ENCODE data around the gene CDKAL1. TPM values are rescaled to one million over a fixed set of nuclear protein-coding genes. Genes with fewer than 3 reads are reported as not detected.

The CDKAL1 gene
- total and polyA plus RNA-seq, 3 experiments from 2014 or later, result 26.7 to 30.2 (median 29.6) TPM

GRCh38 chr6:20960067-20960466 is 425.8 kb downstream of the CDKAL1 start:
- no peaks in the 10 kb centered on the region for H3K4me1 Mint-ChIP-seq
- Histone ChIP-seq H3K36me3 (ENCODE audit: insufficient read depth, low read length) (peaks cover 3% of the 10 kb centered on the region), H3K27ac (ENCODE audit: low read depth, low read length) (no peak overlapping the region), H3K4me1 (ENCODE audit: insufficient read depth, low read length) (no peaks in the 10 kb centered on the region), H3K9me3 (ENCODE audit: low read length) (no peaks in the 10 kb centered on the region), H3K27me3 (ENCODE audit: insufficient read depth, low read length, poor library complexity, severe bottlenecking) (no peaks in the 10 kb centered on the region), H3K4me3 (ENCODE audit: low read length) (no peak overlapping the region)
- DNase-seq, result no peak
- H3K4me3 Mint-ChIP-seq, result no peak overlapping the region
- H3K27me3 Mint-ChIP-seq, result no peaks in the 10 kb centered on the region
- POLR2A ChIA-PET, result no interaction called here
- no peak overlapping the region for H3K27ac Mint-ChIP-seq
- CTCF ChIA-PET, result no interaction called here
- H3K9me3 Mint-ChIP-seq, result peaks cover 0 to 3% (median 0%) of the 10 kb centered on the region in 5 donors
- peaks cover 40 to 61% (median 49%) of the 10 kb centered on the region in 3 donors for H3K36me3 Mint-ChIP-seq

- Mint-ChIP-seq H3K4me3 (no peak overlapping the region), H3K27me3 (no peaks in the 10 kb centered on the region), H3K36me3 (peaks cover 32 to 69% (median 37%) of the 10 kb centered on the region in 3 donors), H3K27ac (no peak overlapping the region), H3K9me3 (peaks cover 0 to 16% (median 10%) of the 10 kb centered on the region in 5 donors), H3K4me1 (no peaks in the 10 kb centered on the region)
- ChIA-PET POLR2A (no interaction called here), CTCF (no interaction called here)
- H3K27me3 ChIP-seq (ENCODE audit: insufficient read depth, low read length, poor library complexity, severe bottlenecking), result no peaks in the 10 kb centered on the region
- no peaks in the 10 kb centered on the region for H3K36me3 ChIP-seq (ENCODE audit: insufficient read depth, low read length)
- no peak overlapping the region for H3K27ac ChIP-seq (ENCODE audit: low read depth, low read length)
- no peaks in the 10 kb centered on the region for H3K9me3 ChIP-seq (ENCODE audit: low read length)
- H3K4me1 ChIP-seq (ENCODE audit: insufficient read depth, low read length), result no peaks in the 10 kb centered on the region
- H3K4me3 ChIP-seq (ENCODE audit: low read length), result no peak overlapping the region
- no peak for DNase-seq
Observed at GRCh38 chr6:20965276-20965675, 431.0 kb downstream of the CDKAL1 start.

DNA sequence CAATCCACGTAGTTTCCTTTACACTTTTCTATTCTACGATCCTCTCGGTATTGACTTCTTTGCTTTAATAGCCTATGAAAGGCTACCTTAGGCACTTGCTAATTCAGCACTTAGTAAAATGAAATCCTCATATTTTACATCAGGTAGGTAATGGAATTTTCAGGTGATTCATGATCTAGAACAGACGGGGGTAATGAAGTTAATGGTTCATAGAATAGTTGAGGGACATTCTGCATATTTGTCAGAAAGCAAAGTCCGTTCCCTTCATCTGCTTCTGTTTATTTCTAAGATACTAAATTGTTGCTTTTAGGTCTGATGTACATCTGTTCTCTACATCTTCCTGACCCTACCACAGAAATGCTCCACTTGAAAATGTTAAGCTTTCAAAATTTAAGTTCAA is 431.7 kb downstream of the CDKAL1 start:
- H3K9me3 ChIP-seq (ENCODE audit: low read length), result no peaks in the 10 kb centered on the region
- no peak overlapping the region for H3K27ac ChIP-seq (ENCODE audit: low read depth, low read length)
- no peak for DNase-seq
- no peaks in the 10 kb centered on the region for H3K27me3 Mint-ChIP-seq
- no peak overlapping the region for H3K27ac Mint-ChIP-seq
- no peaks in the 10 kb centered on the region for H3K36me3 ChIP-seq (ENCODE audit: insufficient read depth, low read length)
- H3K27me3 ChIP-seq (ENCODE audit: insufficient read depth, low read length, poor library complexity, severe bottlenecking), result no peaks in the 10 kb centered on the region
- H3K4me3 ChIP-seq (ENCODE audit: low read length), result no peak overlapping the region
- ChIA-PET CTCF (no interaction called here), POLR2A (no interaction called here)
- peaks cover 0 to 16% (median 10%) of the 10 kb centered on the region in 5 donors for H3K9me3 Mint-ChIP-seq
- H3K4me1 Mint-ChIP-seq, result no peaks in the 10 kb centered on the region
- no peak overlapping the region for H3K4me3 Mint-ChIP-seq
- H3K4me1 ChIP-seq (ENCODE audit: insufficient read depth, low read length), result no peaks in the 10 kb centered on the region
- peaks cover 31 to 62% (median 37%) of the 10 kb centered on the region in 3 donors for H3K36me3 Mint-ChIP-seq

DNA sequence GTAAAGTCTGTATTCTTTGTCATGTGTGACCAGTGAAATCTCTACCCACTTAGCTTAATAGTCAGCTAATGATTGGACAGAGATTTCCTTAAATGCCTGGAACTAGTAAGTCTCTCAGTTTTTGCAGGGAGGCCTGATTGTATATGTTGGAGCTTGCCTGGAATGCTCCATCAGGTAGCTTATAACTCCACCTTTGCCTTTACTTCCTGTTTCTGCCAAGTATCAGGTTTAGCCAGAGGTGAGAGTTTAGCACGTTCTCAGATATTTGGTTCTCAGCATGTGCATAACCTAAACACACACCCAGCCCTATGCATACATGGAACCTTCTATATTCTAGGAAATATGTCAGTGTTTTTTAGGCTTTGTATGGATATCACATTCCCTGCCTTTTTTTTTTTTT is 435.3 kb downstream of the CDKAL1 start:
- Histone ChIP-seq H3K4me3 (ENCODE audit: low read length) (no peak overlapping the region), H3K27me3 (ENCODE audit: insufficient read depth, low read length, poor library complexity, severe bottlenecking) (no peaks in the 10 kb centered on the region), H3K4me1 (ENCODE audit: insufficient read depth, low read length) (no peaks in the 10 kb centered on the region), H3K9me3 (ENCODE audit: low read length) (no peaks in the 10 kb centered on the region), H3K36me3 (ENCODE audit: insufficient read depth, low read length) (no peaks in the 10 kb centered on the region), H3K27ac (ENCODE audit: low read depth, low read length) (no peak overlapping the region)
- H3K27me3 Mint-ChIP-seq, result no peaks in the 10 kb centered on the region
- no peak overlapping the region for H3K4me3 Mint-ChIP-seq
- ChIA-PET CTCF (no interaction called here), POLR2A (no interaction called here)
- H3K27ac Mint-ChIP-seq, result no peak overlapping the region
- no peak for DNase-seq
- H3K36me3 Mint-ChIP-seq, result peaks cover 22 to 43% (median 24%) of the 10 kb centered on the region in 3 donors
- H3K9me3 Mint-ChIP-seq, result peaks cover 0 to 13% (median 10%) of the 10 kb centered on the region in 5 donors
- no peaks in the 10 kb centered on the region for H3K4me1 Mint-ChIP-seq

DNA sequence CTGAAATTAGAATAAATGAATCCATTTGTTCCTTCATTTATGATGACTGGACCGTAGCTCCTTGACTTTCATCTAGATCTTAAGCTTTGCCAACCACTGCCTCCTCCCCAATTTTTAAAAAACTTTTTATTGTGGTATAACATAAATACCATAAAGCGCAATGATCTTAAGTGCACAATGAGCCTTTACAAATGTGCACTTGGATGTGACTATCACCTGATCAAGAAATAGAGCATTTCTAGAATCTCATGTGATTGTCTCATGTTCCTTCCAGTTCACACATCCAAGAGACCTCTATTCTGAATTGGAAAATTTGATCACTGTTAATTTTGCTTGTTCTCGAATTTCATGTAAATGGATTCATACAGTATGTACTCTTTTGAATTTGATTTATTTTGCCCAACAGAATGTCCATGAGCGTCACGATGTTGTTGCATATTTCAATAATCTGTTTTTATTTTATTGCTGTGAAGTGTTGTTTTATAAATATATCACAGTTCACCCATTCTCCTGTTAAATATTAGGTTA is 442.2 kb downstream of the CDKAL1 start:
- no peaks in the 10 kb centered on the region for H3K27me3 ChIP-seq (ENCODE audit: insufficient read depth, low read length, poor library complexity, severe bottlenecking)
- Mint-ChIP-seq H3K4me1 (peaks cover 0 to 4% (median 0%) of the 10 kb centered on the region in 3 donors), H3K27ac (no peak overlapping the region), H3K9me3 (peaks cover 0 to 7% (median 0%) of the 10 kb centered on the region in 5 donors), H3K4me3 (no peak overlapping the region), H3K27me3 (no peaks in the 10 kb centered on the region), H3K36me3 (peaks cover 8 to 9% (median 9%) of the 10 kb centered on the region in 3 donors)
- H3K9me3 ChIP-seq (ENCODE audit: low read length), result no peaks in the 10 kb centered on the region
- DNase-seq, result no peak
- CTCF ChIA-PET, result no interaction called here
- POLR2A ChIA-PET, result no interaction called here
- H3K27ac ChIP-seq (ENCODE audit: low read depth, low read length), result no peak overlapping the region
- H3K36me3 ChIP-seq (ENCODE audit: insufficient read depth, low read length), result no peaks in the 10 kb centered on the region
- no peaks in the 10 kb centered on the region for H3K4me1 ChIP-seq (ENCODE audit: insufficient read depth, low read length)
- H3K4me3 ChIP-seq (ENCODE audit: low read length), result no peak overlapping the region

DNA sequence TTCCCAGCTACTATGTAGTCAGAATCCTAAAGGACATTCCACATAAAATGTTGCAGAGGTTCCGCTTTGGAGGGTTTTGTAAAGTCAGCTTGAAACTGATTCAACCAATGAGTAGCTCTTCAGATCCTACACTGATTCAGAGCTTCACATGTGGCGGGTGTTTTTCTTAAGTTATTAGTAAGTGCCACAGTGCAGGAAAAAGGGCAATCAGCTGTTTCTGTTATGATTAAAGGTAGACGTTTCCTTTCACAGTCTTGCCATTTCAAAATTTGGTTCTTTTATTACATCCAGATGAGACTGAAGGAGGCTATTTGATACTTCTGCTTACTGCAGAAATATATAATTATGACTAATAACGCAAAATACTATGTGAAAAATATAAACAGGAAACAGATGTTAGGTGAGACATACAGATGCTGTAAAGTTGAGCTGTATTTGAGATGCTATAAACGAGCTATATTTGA is 443.9 kb downstream of the CDKAL1 start:
- DNase-seq, result no peak
- H3K9me3 ChIP-seq (ENCODE audit: low read length), result no peaks in the 10 kb centered on the region
- no peaks in the 10 kb centered on the region for H3K27me3 Mint-ChIP-seq
- peaks cover 0 to 12% (median 0%) of the 10 kb centered on the region in 5 donors for H3K9me3 Mint-ChIP-seq
- H3K4me3 Mint-ChIP-seq, result no peak overlapping the region
- no peak overlapping the region for H3K4me3 ChIP-seq (ENCODE audit: low read length)
- H3K4me1 Mint-ChIP-seq, result peaks cover 0 to 4% (median 0%) of the 10 kb centered on the region in 3 donors
- no peak overlapping the region for H3K27ac ChIP-seq (ENCODE audit: low read depth, low read length)
- ChIA-PET POLR2A (no interaction called here), CTCF (no interaction called here)
- H3K27me3 ChIP-seq (ENCODE audit: insufficient read depth, low read length, poor library complexity, severe bottlenecking), result no peaks in the 10 kb centered on the region
- no peaks in the 10 kb centered on the region for H3K36me3 ChIP-seq (ENCODE audit: insufficient read depth, low read length)
- H3K4me1 ChIP-seq (ENCODE audit: insufficient read depth, low read length), result no peaks in the 10 kb centered on the region
- H3K36me3 Mint-ChIP-seq, result peaks cover 5 to 10% (median 9%) of the 10 kb centered on the region in 3 donors
- H3K27ac Mint-ChIP-seq, result peak overlapping the region in 1 of 8 donors; percentile 6

DNA sequence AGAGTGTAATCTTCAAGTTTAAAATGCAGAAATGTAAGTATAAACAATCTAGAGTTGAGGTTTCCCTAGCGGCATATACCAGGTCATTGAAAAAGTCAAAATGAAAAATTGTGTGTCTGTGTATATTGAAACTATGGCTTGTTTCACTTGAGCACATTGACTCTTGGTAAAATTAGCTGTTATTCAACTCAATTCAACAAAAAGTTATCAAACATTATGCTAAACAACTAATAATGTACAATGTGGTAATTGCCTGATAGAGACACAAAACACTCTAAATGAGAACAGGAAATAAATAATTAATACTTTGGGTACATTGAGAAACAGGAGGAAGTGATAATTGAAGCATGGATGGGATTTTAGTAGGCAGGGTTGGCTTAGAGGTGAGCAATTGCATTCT is 444.8 kb downstream of the CDKAL1 start:
- Histone ChIP-seq H3K9me3 (ENCODE audit: low read length) (no peaks in the 10 kb centered on the region), H3K4me1 (ENCODE audit: insufficient read depth, low read length) (no peaks in the 10 kb centered on the region), H3K27ac (ENCODE audit: low read depth, low read length) (no peak overlapping the region), H3K4me3 (ENCODE audit: low read length) (no peak overlapping the region), H3K27me3 (ENCODE audit: insufficient read depth, low read length, poor library complexity, severe bottlenecking) (no peaks in the 10 kb centered on the region), H3K36me3 (ENCODE audit: insufficient read depth, low read length) (no peaks in the 10 kb centered on the region)
- H3K4me1 Mint-ChIP-seq, result peaks cover 0 to 4% (median 0%) of the 10 kb centered on the region in 3 donors
- H3K27ac Mint-ChIP-seq, result no peak overlapping the region
- ChIA-PET POLR2A (no interaction called here), CTCF (no interaction called here)
- DNase-seq, result no peak
- peaks cover 0 to 12% (median 1%) of the 10 kb centered on the region in 5 donors for H3K9me3 Mint-ChIP-seq
- H3K36me3 Mint-ChIP-seq, result peaks cover 6 to 15% (median 11%) of the 10 kb centered on the region in 3 donors
- H3K27me3 Mint-ChIP-seq, result no peaks in the 10 kb centered on the region
- H3K4me3 Mint-ChIP-seq, result no peak overlapping the region

DNA sequence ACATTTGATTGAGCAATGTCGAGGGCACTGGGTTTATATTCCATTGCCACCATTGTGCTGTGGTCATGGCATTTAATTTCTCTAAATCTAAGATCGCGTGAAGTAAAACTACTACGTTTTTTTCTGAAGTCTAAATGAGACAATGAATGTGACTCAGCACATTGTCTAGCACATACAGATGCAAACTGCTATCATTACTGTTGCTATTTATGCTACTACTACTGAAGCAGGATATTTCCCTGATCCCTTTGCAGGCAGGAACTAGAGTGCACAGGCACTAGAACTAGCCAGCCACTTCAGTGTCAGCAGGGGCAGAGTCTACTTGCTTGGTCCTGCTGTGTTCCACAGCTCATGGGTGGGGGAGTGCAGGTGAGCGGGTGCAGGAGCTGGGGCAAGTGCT is 449.7 kb downstream of the CDKAL1 start:
- H3K27ac Mint-ChIP-seq, result no peak overlapping the region

More for the DNA sequence above, 449.7 kb downstream of the CDKAL1 start:
- no peak overlapping the region for H3K4me3 ChIP-seq (ENCODE audit: low read length)
- Mint-ChIP-seq H3K36me3 (peaks cover 17 to 33% (median 29%) of the 10 kb centered on the region in 3 donors), H3K27me3 (no peaks in the 10 kb centered on the region), H3K4me1 (no peaks in the 10 kb centered on the region), H3K4me3 (no peak overlapping the region), H3K9me3 (peaks cover 2 to 12% (median 4%) of the 10 kb centered on the region in 5 donors)
- DNase-seq, result no peak
- peaks cover 4% of the 10 kb centered on the region for H3K9me3 ChIP-seq (ENCODE audit: low read length)
- no peaks in the 10 kb centered on the region for H3K27me3 ChIP-seq (ENCODE audit: insufficient read depth, low read length, poor library complexity, severe bottlenecking)
- ChIA-PET CTCF (no interaction called here), POLR2A (no interaction called here)
- H3K36me3 ChIP-seq (ENCODE audit: insufficient read depth, low read length), result no peaks in the 10 kb centered on the region
- H3K27ac ChIP-seq (ENCODE audit: low read depth, low read length), result no peak overlapping the region
- no peaks in the 10 kb centered on the region for H3K4me1 ChIP-seq (ENCODE audit: insufficient read depth, low read length)

Measured in CD8-positive, alpha-beta memory T cell (primary cell).